Aorta (tissue), 5 donors: ENCODE data around the gene PRR5. TPM values are rescaled to one million over a fixed set of nuclear protein-coding genes. Genes with fewer than 3 reads are reported as not detected.

Experiments used
- ATAC-seq: fragments of 200-7000 bp; cut with Tn5 transposase; one replicate; pipeline ENCODE4 v1.9.1; 2022; ENCODE audit warnings: moderate library complexity; ENCODE audit not compliant: low FRiP score
- DNase-seq, 2 donors: peaks; one replicate each; pipeline ENCODE4 v3.0.0-alpha.2; 2020
- H3K27ac ChIP-seq, 2 donors: one replicate each; pipeline ENCODE4 v1.5.1; 2013; ENCODE audit warnings: low read length in 2 of 2, mild to moderate bottlenecking in 2 of 2, moderate library complexity in 2 of 2, control low read depth in 1 of 2, inconsistent platforms in 1 of 2, low read depth in 1 of 2
- H3K27me3 ChIP-seq, 2 donors: one replicate each; pipeline ENCODE4 v1.6.1; 2013; ENCODE audit warnings: control low read depth in 1 of 2, low read length in 1 of 2, mild to moderate bottlenecking in 1 of 2, moderate library complexity in 1 of 2; ENCODE audit not compliant: insufficient read depth in 2 of 2, control insufficient read depth in 1 of 2
- H3K36me3 ChIP-seq, 2 donors: one replicate each; pipeline ENCODE4 v1.6.1; 2013; ENCODE audit warnings: control low read depth in 1 of 2, low read length in 1 of 2, mild to moderate bottlenecking in 1 of 2; ENCODE audit not compliant: insufficient read depth in 2 of 2, control insufficient read depth in 1 of 2
- H3K4me1 ChIP-seq, 2 donors: one replicate each; pipeline ENCODE4 v1.6.1; 2013; ENCODE audit warnings: low read length in 2 of 2, control low read depth in 1 of 2, mild to moderate bottlenecking in 1 of 2, moderate library complexity in 1 of 2; ENCODE audit not compliant: insufficient read depth in 2 of 2, control insufficient read depth in 1 of 2
- H3K4me3 ChIP-seq, 2 donors: one replicate each; pipeline ENCODE4 v1.5.1; 2013; ENCODE audit warnings: low read length in 2 of 2, control low read depth in 1 of 2, mild to moderate bottlenecking in 1 of 2
- H3K9me3 ChIP-seq: one replicate; pipeline ENCODE4 v1.6.1; 2013; ENCODE audit warnings: mild to moderate bottlenecking, low read length; ENCODE audit not compliant: control insufficient read depth
- WGBS, 2 donors: extraction: QIAGEN DNeasy Blood & Tissue Kit; methylation state at CpG; one replicate each; pipeline ENCODE4 v1.1.7; 2013; 5-methylcytosine and 5-hydroxymethylcytosine counted together
- intact Hi-C, 2 donors: fragments of 100-400 bp; cut with DNase I; formaldehyde crosslinking; loops; one replicate each; pipeline versions ENCODE4 v1.14.2 to v1.15.0; 2022
- polyA plus RNA-seq, 2 donors: library from polyadenylated mRNA; stranded (reverse); fragments of 200-250 nt; gene quantifications; one replicate each; pipeline ENCODE4 v1.2.3, GENCODE V29; 2013
- total RNA-seq, 2 donors: library from RNA; stranded (reverse); fragmentation: NEBNext Ultra II Directional; extraction: Animal tissue kit (Norgen Biotek cat#: 25700); gene quantifications; one replicate each; pipeline ENCODE4 v1.2.1, GENCODE V29; 2021
- donor health status: healthy with polysubstance abuse.
- donor health status: Bipolar disorder and iron deficiency.
- donor health status: DM: no; HTN: no; CAD: no.
- donor health status: DM: no; HTN: no; CAD: no.
- donor health status: DM: yes; HTN: yes; CAD: no.

Gene PRR5
- total and polyA plus RNA-seq, 4 donors: 1.3 to 15.3 (median 9.9) TPM

GRCh38 chr22:44731357-44731970 is 29.5 kb downstream of the PRR5 start:
- intact Hi-C loops: no loop called here
- Histone ChIP-seq H3K4me1 (no peaks in the 10 kb centered on the region), H3K9me3 (no peaks in the 10 kb centered on the region), H3K36me3 (no peaks in the 10 kb centered on the region), H3K27ac (no peak overlapping the region), H3K4me3 (no peak overlapping the region), H3K27me3 (no peaks in the 10 kb centered on the region)
- 74 to 82% methylated on average over 7 of the region's 7 CpGs for WGBS, 2 donors
- no peak for DNase-seq
- no peak for ATAC-seq

- no peak for DNase-seq
- no peaks in the 10 kb centered on the region for H3K9me3 ChIP-seq
- no peak for ATAC-seq
- H3K4me1 ChIP-seq: no peaks in the 10 kb centered on the region
- no peak overlapping the region for H3K27ac ChIP-seq
- 82 to 86% methylated on average over 21 of the region's 21 CpGs for WGBS, 2 donors
- H3K27me3 ChIP-seq: no peaks in the 10 kb centered on the region
- intact Hi-C loops: no loop called here
- no peak overlapping the region for H3K4me3 ChIP-seq
- H3K36me3 ChIP-seq: no peaks in the 10 kb centered on the region
Measured at GRCh38 chr22:44732017-44732561, 30.1 kb downstream of the PRR5 start.

GRCh38 chr22:44732661-44733060 is 30.7 kb downstream of the PRR5 start:
- ATAC-seq (no peak), DNase-seq (no peak)
- no peaks in the 10 kb centered on the region for H3K27me3 ChIP-seq
- no peaks in the 10 kb centered on the region for H3K4me1 ChIP-seq
- 91 to 93% methylated on average over 27 of the region's 27 CpGs for WGBS, 2 donors
- no peaks in the 10 kb centered on the region for H3K36me3 ChIP-seq
- intact Hi-C loops: no loop called here
- H3K9me3 ChIP-seq: no peaks in the 10 kb centered on the region
- no peak overlapping the region for H3K4me3 ChIP-seq
- no peak overlapping the region for H3K27ac ChIP-seq

- no peaks in the 10 kb centered on the region for H3K36me3 ChIP-seq
- no peak for ATAC-seq
- no peaks in the 10 kb centered on the region for H3K27me3 ChIP-seq
- no peak for DNase-seq
- 87% methylated on average over 14 of the region's 14 CpGs for WGBS, 2 donors
- no peaks in the 10 kb centered on the region for H3K9me3 ChIP-seq
- no peaks in the 10 kb centered on the region for H3K4me1 ChIP-seq
- no peak overlapping the region for H3K4me3 ChIP-seq
- intact Hi-C loops: loop anchor here in 1 of 2 donors (2.0 kb wide), 1 partner anchor 37 kb away; no protein-coding TSS in a partner anchor
- no peak overlapping the region for H3K27ac ChIP-seq
Measured at GRCh38 chr22:44733426-44734106, 31.6 kb downstream of the PRR5 start.

- Histone ChIP-seq H3K4me3 (no peak overlapping the region), H3K27ac (no peak overlapping the region), H3K9me3 (no peaks in the 10 kb centered on the region), H3K36me3 (no peaks in the 10 kb centered on the region), H3K4me1 (no peaks in the 10 kb centered on the region), H3K27me3 (no peaks in the 10 kb centered on the region)
- no peak for ATAC-seq
- intact Hi-C loops: loop anchor here in 1 of 2 donors (2.0 kb wide), 1 partner anchor 37 kb away; no protein-coding TSS in a partner anchor
- 86 to 88% methylated on average over 8 of the region's 8 CpGs for WGBS, 2 donors
- no peak for DNase-seq
Measured at GRCh38 chr22:44734278-44734677, 32.3 kb downstream of the PRR5 start.

GRCh38 chr22:44734801-44735517 is 33.0 kb downstream of the PRR5 start:
- 84 to 85% methylated on average over 22 to 23 of the region's 23 CpGs for WGBS, 2 donors
- no peaks in the 10 kb centered on the region for H3K4me1 ChIP-seq
- intact Hi-C loops: loop anchor here (2.0 to 5.0 kb wide), 2 partner anchors 38 kb away; no protein-coding TSS in a partner anchor
- no peak overlapping the region for H3K4me3 ChIP-seq
- H3K27me3 ChIP-seq: no peaks in the 10 kb centered on the region
- ATAC-seq (no peak), DNase-seq (no peak)
- H3K27ac ChIP-seq: no peak overlapping the region
- no peaks in the 10 kb centered on the region for H3K9me3 ChIP-seq
- no peaks in the 10 kb centered on the region for H3K36me3 ChIP-seq

GRCh38 chr22:44735518-44736428 is 33.8 kb downstream of the PRR5 start:
- intact Hi-C loops: loop anchor here (2.0 to 5.0 kb wide), 2 partner anchors 38 to 39 kb away; no protein-coding TSS in a partner anchor
- Histone ChIP-seq H3K9me3 (no peaks in the 10 kb centered on the region), H3K4me1 (no peaks in the 10 kb centered on the region), H3K27ac (no peak overlapping the region), H3K27me3 (no peaks in the 10 kb centered on the region), H3K4me3 (no peak overlapping the region), H3K36me3 (no peaks in the 10 kb centered on the region)
- peak; percentile 78 to 92 for DNase-seq
- ATAC-seq: peak; percentile 65
- WGBS, 2 donors: 38 to 40% methylated on average over 27 to 28 of the region's 28 CpGs
